Colonic mucosa (tissue), 4 donors: ENCODE data around the gene GNAT2. TPM values are rescaled to one million over a fixed set of nuclear protein-coding genes. Genes with fewer than 3 reads are reported as not detected.

Experiments
- DNase-seq: peaks from one replicate; pipeline ENCODE4 v3.0.0-alpha.2; 2020
- H3K27ac ChIP-seq: fragments of 200-600 bp; one replicate; pipeline ENCODE4 v1.8.0; 2021
- H3K27me3 ChIP-seq: fragments of 200-600 bp; one replicate; pipeline ENCODE4 v1.8.0; 2021
- H3K36me3 ChIP-seq: fragments of 200-600 bp; one replicate; pipeline ENCODE4 v1.8.0; 2021
- H3K4me1 ChIP-seq: fragments of 200-600 bp; one replicate; pipeline ENCODE4 v1.8.0; 2021; ENCODE audit warnings: mild to moderate bottlenecking
- H3K4me3 ChIP-seq: fragments of 200-600 bp; one replicate; pipeline ENCODE4 v1.8.0; 2021
- H3K9ac ChIP-seq, 2 donors: one replicate each; pipeline ENCODE4 v1.7.0; 2013; ENCODE audit warnings: control low read depth in 2 of 2, low read depth in 2 of 2, low read length in 2 of 2
- H3K9me3 ChIP-seq: fragments of 200-600 bp; one replicate; pipeline ENCODE4 v1.8.0; 2021
- intact Hi-C: fragments of 100-400 bp; cut with DNase I; formaldehyde crosslinking; loops from one replicate; pipeline ENCODE4 v1.14.1; 2022
- total RNA-seq, 2 donors: library from RNA; stranded (reverse); fragmentation: NEBNext Ultra II Directional in 1 of 2; extraction: Animal tissue kit (Norgen Biotek cat#: 25700) in 1 of 2; gene quantifications; one replicate each; pipeline ENCODE4 v1.2.1, GENCODE V29; 2021
- TF ChIP-seq, protein P1 (sequence below): fragments of 200-600 bp; IDR thresholded peaks from one replicate; pipeline ENCODE4 v1.8.0; 2022; ENCODE audit warnings: antibody characterized with exemption, mild to moderate bottlenecking
- donor health status: healthy.
- donor health status: DM: no; HTN: no; CAD: no.
- donor health status: DM: no; HTN: no; CAD: no.

Gene GNAT2
- total RNA-seq, 2 donors from 2014 or later, result 0.32 TPM; not detected in 1

DNA sequence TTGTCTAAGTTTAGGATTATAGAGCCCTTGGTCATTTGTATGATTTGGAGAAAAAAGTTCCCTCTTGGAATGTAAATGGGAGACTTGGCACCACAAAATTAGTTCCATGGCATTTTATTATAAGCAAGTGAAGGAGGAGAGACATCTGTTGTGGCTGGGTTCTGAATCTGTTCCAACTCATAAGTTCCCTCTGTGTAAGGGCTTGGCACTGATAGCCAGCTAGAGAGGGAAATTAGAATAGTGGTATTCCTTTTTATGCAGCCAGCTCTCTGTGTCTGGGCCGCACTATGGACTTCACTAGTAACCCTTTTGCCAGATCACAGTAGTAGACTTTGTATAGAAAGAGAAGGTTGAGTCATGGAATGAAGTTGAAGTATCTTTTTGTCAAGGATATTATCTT, 39.9 kb downstream of the GNAT2 start:
- no peak for DNase-seq
- Histone ChIP-seq H3K27me3 (no peaks in the 10 kb centered on the region), H3K27ac (no peak overlapping the region), H3K4me1 (no peaks in the 10 kb centered on the region), H3K9ac (no peak overlapping the region), H3K36me3 (no peaks in the 10 kb centered on the region), H3K9me3 (no peaks in the 10 kb centered on the region), H3K4me3 (no peak overlapping the region)
- intact Hi-C loops, result no loop called here
- TF ChIP-seq, protein P1, sequence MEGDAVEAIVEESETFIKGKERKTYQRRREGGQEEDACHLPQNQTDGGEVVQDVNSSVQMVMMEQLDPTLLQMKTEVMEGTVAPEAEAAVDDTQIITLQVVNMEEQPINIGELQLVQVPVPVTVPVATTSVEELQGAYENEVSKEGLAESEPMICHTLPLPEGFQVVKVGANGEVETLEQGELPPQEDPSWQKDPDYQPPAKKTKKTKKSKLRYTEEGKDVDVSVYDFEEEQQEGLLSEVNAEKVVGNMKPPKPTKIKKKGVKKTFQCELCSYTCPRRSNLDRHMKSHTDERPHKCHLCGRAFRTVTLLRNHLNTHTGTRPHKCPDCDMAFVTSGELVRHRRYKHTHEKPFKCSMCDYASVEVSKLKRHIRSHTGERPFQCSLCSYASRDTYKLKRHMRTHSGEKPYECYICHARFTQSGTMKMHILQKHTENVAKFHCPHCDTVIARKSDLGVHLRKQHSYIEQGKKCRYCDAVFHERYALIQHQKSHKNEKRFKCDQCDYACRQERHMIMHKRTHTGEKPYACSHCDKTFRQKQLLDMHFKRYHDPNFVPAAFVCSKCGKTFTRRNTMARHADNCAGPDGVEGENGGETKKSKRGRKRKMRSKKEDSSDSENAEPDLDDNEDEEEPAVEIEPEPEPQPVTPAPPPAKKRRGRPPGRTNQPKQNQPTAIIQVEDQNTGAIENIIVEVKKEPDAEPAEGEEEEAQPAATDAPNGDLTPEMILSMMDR, result no peak

DNA sequence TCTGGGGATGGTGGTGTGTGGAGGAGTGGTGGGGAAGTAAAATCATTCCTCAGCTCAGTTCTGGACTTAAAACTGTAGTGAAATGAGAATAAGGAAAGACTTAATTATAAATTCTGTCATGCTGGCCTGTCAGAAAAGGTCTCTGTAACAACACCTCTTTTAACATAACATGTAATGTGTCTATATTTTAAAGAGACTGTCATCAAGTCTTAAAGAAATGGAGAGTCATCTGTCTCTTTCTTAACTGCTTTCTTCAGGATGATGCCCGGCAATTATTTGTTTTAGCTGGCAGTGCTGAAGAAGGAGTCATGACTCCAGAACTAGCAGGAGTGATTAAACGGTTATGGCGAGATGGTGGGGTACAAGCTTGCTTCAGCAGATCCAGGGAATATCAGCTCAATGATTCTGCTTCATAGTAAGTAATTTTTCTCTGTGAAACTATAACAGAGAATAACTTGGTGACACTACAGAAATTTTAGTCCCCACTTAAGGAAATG, 40.4 kb downstream of the GNAT2 start:
- Histone ChIP-seq H3K27me3 (no peaks in the 10 kb centered on the region), H3K9ac (no peak overlapping the region), H3K9me3 (no peaks in the 10 kb centered on the region), H3K27ac (no peak overlapping the region), H3K4me1 (no peaks in the 10 kb centered on the region), H3K36me3 (no peaks in the 10 kb centered on the region), H3K4me3 (no peak overlapping the region)
- DNase-seq, result no peak
- TF ChIP-seq, protein P1, result no peak
- intact Hi-C loops, result no loop called here

DNA sequence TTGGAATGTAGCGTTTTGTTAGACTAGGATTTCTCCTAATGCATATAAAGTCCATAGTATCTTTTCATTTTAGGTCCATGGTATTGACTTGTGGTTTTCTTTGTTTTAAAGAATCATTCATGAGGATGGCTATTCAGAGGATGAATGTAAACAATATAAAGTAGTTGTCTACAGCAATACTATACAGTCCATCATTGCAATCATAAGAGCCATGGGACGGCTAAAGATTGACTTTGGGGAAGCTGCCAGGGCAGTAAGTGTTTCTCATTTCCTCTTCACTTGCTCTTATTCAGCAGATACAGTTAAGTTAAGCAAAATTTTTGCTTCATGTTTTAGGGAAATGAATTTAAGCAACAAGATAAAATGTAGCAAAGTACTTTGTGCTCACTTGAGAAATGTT, 45.6 kb downstream of the GNAT2 start:
- intact Hi-C loops, result no loop called here
- Histone ChIP-seq H3K4me3 (no peak overlapping the region), H3K27ac (no peak overlapping the region), H3K4me1 (no peaks in the 10 kb centered on the region), H3K36me3 (no peaks in the 10 kb centered on the region), H3K9ac (no peak overlapping the region), H3K9me3 (no peaks in the 10 kb centered on the region), H3K27me3 (no peaks in the 10 kb centered on the region)
- TF ChIP-seq, protein P1, result no peak
- no peak for DNase-seq

DNA sequence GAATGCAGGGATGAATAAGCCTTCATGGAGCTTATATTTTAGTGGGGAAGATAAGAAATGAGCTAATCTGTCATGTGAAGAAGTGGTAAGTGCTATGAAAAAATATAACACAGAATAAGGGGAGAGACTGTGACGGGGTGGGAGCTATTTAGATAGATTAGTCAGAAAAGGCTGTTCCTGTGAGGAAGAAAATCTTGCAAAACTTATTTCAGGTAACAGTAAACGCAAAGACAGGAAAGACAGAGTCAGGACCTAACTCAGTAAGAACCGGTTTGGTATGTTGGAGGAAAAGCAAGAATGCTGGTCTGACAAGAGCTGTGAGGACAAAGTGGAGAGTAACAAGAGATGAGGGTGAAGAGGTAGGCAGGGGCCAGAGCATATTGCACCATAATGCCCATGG, 49.0 kb downstream of the GNAT2 start:
- intact Hi-C loops, result no loop called here
- no peak for DNase-seq
- H3K9me3 ChIP-seq, result no peaks in the 10 kb centered on the region
- H3K4me1 ChIP-seq, result peaks cover 16% of the 10 kb centered on the region
- TF ChIP-seq, protein P1, result no peak
- H3K4me3 ChIP-seq, result no peak overlapping the region
- no peaks in the 10 kb centered on the region for H3K36me3 ChIP-seq
- no peak overlapping the region for H3K27ac ChIP-seq
- no peak overlapping the region for H3K9ac ChIP-seq
- no peaks in the 10 kb centered on the region for H3K27me3 ChIP-seq

DNA sequence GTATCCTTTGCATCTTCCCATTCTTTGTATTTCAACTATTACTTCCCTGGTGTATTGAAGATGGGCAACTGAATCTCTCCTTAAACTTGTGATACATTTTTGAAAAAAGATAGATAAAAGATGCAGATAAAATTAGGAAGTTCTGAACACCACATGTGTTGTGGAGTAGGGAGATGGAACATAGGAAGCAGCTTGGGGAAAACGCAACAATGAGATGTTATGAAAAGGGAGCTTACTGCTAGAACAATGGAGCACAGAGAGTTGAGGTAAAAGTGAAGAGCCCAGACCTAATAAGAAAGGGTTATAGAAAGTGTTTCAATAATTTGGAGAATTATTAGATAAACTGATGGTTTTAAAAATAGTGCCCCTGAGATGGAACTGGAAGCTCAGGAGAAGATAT, 50.1 kb downstream of the GNAT2 start:
- no peak overlapping the region for H3K27ac ChIP-seq
- peaks cover 16% of the 10 kb centered on the region for H3K4me1 ChIP-seq
- intact Hi-C loops, result no loop called here

More for the DNA sequence above, 50.1 kb downstream of the GNAT2 start:
- DNase-seq, result no peak
- Histone ChIP-seq H3K9me3 (no peaks in the 10 kb centered on the region), H3K27me3 (no peaks in the 10 kb centered on the region), H3K9ac (no peak overlapping the region), H3K36me3 (no peaks in the 10 kb centered on the region), H3K4me3 (no peak overlapping the region)
- TF ChIP-seq, protein P1, result no peak
